ENCODE measurements around the gene SHROOM3.

DNA sequence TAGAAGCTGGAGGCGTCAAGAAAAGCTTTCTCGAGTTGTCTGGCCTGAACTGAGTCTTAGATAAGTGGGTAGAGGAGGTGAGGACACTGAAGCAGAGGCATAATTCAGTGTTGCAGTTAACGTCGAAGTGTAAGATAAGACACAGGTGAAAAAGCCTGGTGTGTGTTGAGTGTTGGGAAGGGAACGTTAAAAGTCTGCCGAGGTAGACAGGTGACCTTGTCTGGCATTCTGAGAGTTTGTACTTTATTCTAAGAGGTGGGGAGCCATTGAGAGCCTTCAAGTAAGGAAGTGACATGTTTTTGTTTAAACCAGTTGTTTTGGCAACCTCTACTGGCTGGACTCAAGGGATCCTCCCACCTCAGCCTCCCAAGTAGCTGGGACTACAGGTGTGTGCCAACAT lies 219.1 kb downstream of the SHROOM3 start:
- TF ChIP-seq, protein P1, sequence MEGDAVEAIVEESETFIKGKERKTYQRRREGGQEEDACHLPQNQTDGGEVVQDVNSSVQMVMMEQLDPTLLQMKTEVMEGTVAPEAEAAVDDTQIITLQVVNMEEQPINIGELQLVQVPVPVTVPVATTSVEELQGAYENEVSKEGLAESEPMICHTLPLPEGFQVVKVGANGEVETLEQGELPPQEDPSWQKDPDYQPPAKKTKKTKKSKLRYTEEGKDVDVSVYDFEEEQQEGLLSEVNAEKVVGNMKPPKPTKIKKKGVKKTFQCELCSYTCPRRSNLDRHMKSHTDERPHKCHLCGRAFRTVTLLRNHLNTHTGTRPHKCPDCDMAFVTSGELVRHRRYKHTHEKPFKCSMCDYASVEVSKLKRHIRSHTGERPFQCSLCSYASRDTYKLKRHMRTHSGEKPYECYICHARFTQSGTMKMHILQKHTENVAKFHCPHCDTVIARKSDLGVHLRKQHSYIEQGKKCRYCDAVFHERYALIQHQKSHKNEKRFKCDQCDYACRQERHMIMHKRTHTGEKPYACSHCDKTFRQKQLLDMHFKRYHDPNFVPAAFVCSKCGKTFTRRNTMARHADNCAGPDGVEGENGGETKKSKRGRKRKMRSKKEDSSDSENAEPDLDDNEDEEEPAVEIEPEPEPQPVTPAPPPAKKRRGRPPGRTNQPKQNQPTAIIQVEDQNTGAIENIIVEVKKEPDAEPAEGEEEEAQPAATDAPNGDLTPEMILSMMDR (IDR thresholded peaks at IDR 0.05; ENCODE audit: low read depth, low read length, missing input control) = no peak
- no peak for TF ChIP-seq SP1 (IDR thresholded peaks at IDR 0.05)

Data from liver (tissue), 3 donors.